ENCODE measurements around the gene LSM12.

The LSM12 gene

DNA sequence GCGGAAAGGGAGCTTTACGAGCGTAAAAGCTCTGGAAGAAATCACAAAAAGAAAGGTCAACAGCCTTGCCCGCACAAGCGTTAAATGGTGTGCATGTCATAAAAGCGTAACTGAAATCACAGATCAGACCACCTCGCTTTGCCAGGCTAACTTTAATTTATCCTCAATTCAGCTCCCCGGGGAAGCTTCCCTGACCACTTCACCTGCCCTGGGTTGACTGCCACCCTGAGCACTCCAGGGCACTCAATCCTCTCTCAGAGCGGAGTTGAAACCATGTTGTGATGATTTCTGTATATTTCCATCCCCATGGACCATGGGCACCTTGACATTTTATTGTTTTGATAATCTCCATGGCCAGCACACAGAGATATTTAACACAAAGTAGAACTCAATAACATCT is 78.2 kb downstream of the LSM12 start:
- TF ChIP-seq, protein P1, sequence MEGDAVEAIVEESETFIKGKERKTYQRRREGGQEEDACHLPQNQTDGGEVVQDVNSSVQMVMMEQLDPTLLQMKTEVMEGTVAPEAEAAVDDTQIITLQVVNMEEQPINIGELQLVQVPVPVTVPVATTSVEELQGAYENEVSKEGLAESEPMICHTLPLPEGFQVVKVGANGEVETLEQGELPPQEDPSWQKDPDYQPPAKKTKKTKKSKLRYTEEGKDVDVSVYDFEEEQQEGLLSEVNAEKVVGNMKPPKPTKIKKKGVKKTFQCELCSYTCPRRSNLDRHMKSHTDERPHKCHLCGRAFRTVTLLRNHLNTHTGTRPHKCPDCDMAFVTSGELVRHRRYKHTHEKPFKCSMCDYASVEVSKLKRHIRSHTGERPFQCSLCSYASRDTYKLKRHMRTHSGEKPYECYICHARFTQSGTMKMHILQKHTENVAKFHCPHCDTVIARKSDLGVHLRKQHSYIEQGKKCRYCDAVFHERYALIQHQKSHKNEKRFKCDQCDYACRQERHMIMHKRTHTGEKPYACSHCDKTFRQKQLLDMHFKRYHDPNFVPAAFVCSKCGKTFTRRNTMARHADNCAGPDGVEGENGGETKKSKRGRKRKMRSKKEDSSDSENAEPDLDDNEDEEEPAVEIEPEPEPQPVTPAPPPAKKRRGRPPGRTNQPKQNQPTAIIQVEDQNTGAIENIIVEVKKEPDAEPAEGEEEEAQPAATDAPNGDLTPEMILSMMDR (conservative IDR thresholded peaks at IDR 0.05; ENCODE audit: low read length), result no peak
- no peak for DNase-seq (ENCODE audit: low read depth)
- no peak overlapping the region for H3K4me3 ChIP-seq (ENCODE audit: low read length)

DNA sequence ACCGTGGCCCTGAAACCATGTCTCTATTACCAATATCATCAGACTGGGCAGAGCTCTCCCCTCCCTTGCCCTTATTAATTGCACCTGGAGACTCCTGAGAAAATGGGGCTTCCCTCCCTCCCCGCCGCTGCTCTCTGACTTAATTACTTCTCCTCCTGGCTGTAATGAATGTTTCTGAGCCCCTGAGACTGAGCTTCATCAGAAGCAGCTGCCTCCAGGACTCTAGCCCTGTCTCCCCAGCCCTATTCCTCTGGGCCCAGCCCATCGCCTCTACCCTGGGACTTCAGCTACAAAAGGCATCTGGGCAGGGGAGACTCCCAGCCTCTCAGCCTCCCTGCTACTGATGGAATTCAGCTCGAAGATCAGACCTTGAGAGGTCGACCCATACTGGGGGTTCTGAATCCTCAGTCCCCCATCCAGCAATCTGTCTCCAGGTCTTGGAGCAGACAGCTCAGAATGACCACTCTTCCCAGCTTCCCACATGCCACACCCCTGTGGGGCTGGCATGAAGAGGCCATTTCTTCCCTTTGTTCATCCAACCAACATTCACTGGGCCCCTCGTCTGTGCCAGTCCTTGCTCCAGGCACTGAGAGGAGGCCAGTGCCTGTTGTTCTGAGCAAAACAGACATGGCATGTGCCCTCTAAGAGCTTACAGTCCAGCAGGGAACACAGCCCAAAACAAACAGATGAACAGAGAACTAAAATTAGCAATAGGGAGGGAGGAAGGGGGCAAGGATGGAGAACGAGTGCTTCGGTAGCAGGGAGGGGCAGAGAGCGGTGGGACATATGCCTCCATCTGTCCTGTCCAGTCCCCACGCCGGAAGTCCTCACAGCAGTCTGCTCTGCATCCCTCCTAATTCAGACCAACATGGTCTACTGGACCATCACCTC is 79.1 kb downstream of the LSM12 start:
- TF ChIP-seq, protein P1 (conservative IDR thresholded peaks at IDR 0.05; ENCODE audit: low read length), result no peak
- H3K4me3 ChIP-seq (ENCODE audit: low read length), result no peak overlapping the region
- no peak for DNase-seq (ENCODE audit: low read depth)

DNA sequence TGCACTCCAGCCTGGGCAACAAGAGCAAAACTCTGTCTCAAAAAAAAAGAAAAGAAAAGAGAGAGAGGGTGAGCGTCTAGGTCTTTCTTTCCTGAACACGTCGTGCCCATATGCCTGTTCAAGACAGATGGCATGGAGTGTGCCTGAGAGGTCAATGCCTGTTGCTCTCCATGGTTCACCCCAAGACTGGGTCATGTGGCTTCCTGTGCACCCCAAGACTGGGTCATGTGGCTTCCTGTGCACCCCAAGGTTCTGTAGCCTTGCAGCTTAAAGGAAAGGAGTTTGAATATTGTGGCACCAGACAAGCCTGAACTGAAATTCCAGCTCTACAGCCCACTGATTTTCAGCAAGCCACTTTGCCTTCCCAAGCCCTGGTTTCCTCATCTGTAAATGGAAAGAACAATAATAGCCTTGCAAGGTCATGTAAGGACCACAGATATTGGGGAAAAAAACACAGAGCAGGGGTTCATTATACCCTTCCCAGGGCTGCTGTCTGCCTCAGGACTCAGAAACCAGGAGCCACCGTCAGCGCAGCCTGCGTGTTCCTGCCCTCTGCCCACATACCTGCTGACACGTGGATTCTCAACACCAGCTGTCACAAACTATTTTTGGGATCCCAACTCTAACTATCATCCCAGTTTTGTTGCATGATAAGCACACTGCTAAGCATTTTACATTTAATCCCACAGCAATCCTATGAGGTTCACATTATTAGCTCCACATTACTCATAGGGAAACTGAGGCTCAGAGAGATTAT is 80.1 kb downstream of the LSM12 start:
- H3K4me3 ChIP-seq (ENCODE audit: low read length), result no peak overlapping the region
- no peak for DNase-seq (ENCODE audit: low read depth)
- TF ChIP-seq, protein P1 (conservative IDR thresholded peaks at IDR 0.05; ENCODE audit: low read length), result no peak

DNA sequence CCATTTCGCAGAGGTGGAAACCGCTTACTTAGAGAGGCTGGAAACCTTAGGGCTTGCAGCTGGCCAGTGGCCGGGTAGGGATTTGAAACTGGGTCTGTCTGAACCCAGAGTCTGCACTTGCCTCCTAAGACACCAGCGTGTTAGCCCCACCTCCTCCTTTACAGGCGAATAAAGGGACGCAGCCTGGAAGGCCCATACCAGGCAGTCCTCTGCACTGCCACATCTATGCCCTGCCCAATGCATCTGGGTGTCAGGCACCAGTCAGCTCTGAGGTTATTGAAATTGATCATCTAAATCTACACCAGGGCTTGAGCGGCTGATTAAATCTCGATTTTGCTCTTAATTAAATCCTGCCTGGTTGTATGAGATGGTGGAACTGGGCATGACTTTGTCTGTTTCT is 82.0 kb downstream of the LSM12 start:
- DNase-seq (ENCODE audit: low read depth), result no peak
- TF ChIP-seq, protein P1 (conservative IDR thresholded peaks at IDR 0.05; ENCODE audit: low read length), result no peak
- peak overlapping the region; percentile 41 for H3K4me3 ChIP-seq (ENCODE audit: low read length)

All from AG10803 (cell line).